ENCODE measurements around the gene ERO1B.

The ERO1B gene

GRCh38 chr1:236176337-236177336 is 105.1 kb downstream of the ERO1B start:
- no peak for DNase-seq

GRCh38 chr1:236175642-236176336 is 106.0 kb downstream of the ERO1B start:
- DNase-seq = no peak

GRCh38 chr1:236173174-236173767 is 108.5 kb downstream of the ERO1B start:
- DNase-seq = no peak

GRCh38 chr1:236172041-236172579 is 109.6 kb downstream of the ERO1B start:
- DNase-seq = no peak

- peak; percentile 28 for DNase-seq
Observed at GRCh38 chr1:236168716-236169429, 112.9 kb downstream of the ERO1B start.

GRCh38 chr1:236167578-236167977 is 114.2 kb downstream of the ERO1B start:
- no peak for DNase-seq

GRCh38 chr1:236167154-236167553 is 114.6 kb downstream of the ERO1B start:
- DNase-seq = no peak

- DNase-seq = no peak
Observed at GRCh38 chr1:236166041-236166440, 115.7 kb downstream of the ERO1B start.
